CD4-positive, alpha-beta T cell (primary cell): ENCODE data around the gene ABTB1. TPM values are rescaled to one million over a fixed set of nuclear protein-coding genes. Genes with fewer than 3 reads are reported as not detected.

Experiments
- ATAC-seq: fragments of 200-7000 bp; cut with Tn5 transposase; one replicate; pipeline ENCODE4 v1.10.0; 2022; ENCODE audit warnings: mild to moderate bottlenecking; ENCODE audit not compliant: poor library complexity
- CTCF ChIA-PET: fragments of 350-600 bp; sonication (Branson Sonifier 250); formaldehyde crosslinking; loops from one replicate; lab custom pipeline; 2021; ENCODE audit warnings: antibody characterized with exemption, inconsistent platforms; lab: Charles Lee
- POLR2A ChIA-PET: fragments of 350-600 bp; sonication (Branson Sonifier 250); formaldehyde crosslinking; loops from one replicate; lab custom pipeline; 2021; ENCODE audit warnings: antibody characterized with exemption, inconsistent platforms; lab: Charles Lee
- DNase-seq, 14 experiments: peaks; one replicate each; pipeline ENCODE4 v3.0.0-alpha.2; 2013 to 2020; ENCODE audit warnings: mixed read lengths in 2 of 14
- H3K27ac ChIP-seq, 2 donors: one replicate each; pipeline versions ENCODE4 v1.5.1 to v1.7.0; 2013; ENCODE audit warnings: low read length in 2 of 2, low read depth in 1 of 2, mild to moderate bottlenecking in 1 of 2
- H3K27me3 ChIP-seq, 2 experiments: 1 replicate in 1 of 2; 2 replicates in 1 of 2; pipeline versions ENCODE4 v1.6.1 to v1.7.0; 2013; ENCODE audit warnings: low read length in 2 of 2, control low read depth in 1 of 2, mild to moderate bottlenecking in 1 of 2, moderate library complexity in 1 of 2; ENCODE audit not compliant: insufficient read depth in 2 of 2, control insufficient read depth in 1 of 2
- H3K36me3 ChIP-seq: one replicate; pipeline ENCODE4 v1.6.1; 2013; ENCODE audit warnings: low read length, control low read depth; ENCODE audit not compliant: insufficient read depth
- H3K4me1 ChIP-seq: one replicate; pipeline ENCODE4 v1.6.1; 2013; ENCODE audit warnings: low read length, control low read depth; ENCODE audit not compliant: insufficient read depth
- H3K4me3 ChIP-seq: one replicate; pipeline ENCODE4 v1.5.1; 2013; ENCODE audit warnings: mild to moderate bottlenecking, low read length, moderate library complexity
- H3K9me3 ChIP-seq, 2 experiments: 1 replicate in 1 of 2; 2 replicates in 1 of 2; pipeline versions ENCODE4 v1.6.1 to v1.7.0; 2013; ENCODE audit warnings: low read length in 2 of 2, mild to moderate bottlenecking in 2 of 2, control low read depth in 1 of 2, moderate library complexity in 1 of 2; ENCODE audit not compliant: control insufficient read depth in 1 of 2, insufficient read depth in 1 of 2
- H3K27ac Mint-ChIP-seq: one replicate; pipeline ENCODE4 v1.8.0; 2020; ENCODE audit warnings: mixed read lengths
- H3K27me3 Mint-ChIP-seq: one replicate; pipeline ENCODE4 v1.8.0; 2021; ENCODE audit warnings: mixed read lengths
- H3K36me3 Mint-ChIP-seq: one replicate; pipeline ENCODE4 v1.8.0; 2021; ENCODE audit warnings: low read depth, mixed read lengths
- H3K4me1 Mint-ChIP-seq: one replicate; pipeline ENCODE4 v1.8.0; 2021; ENCODE audit warnings: low read depth, mixed read lengths
- H3K4me3 Mint-ChIP-seq: one replicate; pipeline ENCODE4 v1.8.0; 2020; ENCODE audit warnings: mild to moderate bottlenecking, mixed read lengths
- H3K9me3 Mint-ChIP-seq: one replicate; pipeline ENCODE4 v1.8.0; 2020; ENCODE audit warnings: mixed read lengths
- intact Hi-C, 2 experiments: fragments of 100-400 bp; cut with DNase I in 1 of 2; cut with micrococcal nuclease in 1 of 2; formaldehyde crosslinking; loops; one replicate each; pipeline versions ENCODE4 v1.15.1 to v1.9.0; 2023 to 2025; cut with DNase I, micrococcal nuclease
- total RNA-seq, 174 experiments: library from RNA in 2 of 174; stranded (reverse) in 2 of 174; gene quantifications; one replicate each; pipeline ENCODE4 v1.2.3 and lab custom pipeline; 2021 to 2026
- TF ChIP-seq, protein P1 (sequence below): fragments of 200-600 bp; IDR thresholded peaks from one replicate; pipeline ENCODE4 v1.8.0; 2022; ENCODE audit warnings: antibody characterized with exemption, mild to moderate bottlenecking

Gene ABTB1
- total RNA-seq, 2 experiments from 2014 or later = 116 to 118 TPM

DNA sequence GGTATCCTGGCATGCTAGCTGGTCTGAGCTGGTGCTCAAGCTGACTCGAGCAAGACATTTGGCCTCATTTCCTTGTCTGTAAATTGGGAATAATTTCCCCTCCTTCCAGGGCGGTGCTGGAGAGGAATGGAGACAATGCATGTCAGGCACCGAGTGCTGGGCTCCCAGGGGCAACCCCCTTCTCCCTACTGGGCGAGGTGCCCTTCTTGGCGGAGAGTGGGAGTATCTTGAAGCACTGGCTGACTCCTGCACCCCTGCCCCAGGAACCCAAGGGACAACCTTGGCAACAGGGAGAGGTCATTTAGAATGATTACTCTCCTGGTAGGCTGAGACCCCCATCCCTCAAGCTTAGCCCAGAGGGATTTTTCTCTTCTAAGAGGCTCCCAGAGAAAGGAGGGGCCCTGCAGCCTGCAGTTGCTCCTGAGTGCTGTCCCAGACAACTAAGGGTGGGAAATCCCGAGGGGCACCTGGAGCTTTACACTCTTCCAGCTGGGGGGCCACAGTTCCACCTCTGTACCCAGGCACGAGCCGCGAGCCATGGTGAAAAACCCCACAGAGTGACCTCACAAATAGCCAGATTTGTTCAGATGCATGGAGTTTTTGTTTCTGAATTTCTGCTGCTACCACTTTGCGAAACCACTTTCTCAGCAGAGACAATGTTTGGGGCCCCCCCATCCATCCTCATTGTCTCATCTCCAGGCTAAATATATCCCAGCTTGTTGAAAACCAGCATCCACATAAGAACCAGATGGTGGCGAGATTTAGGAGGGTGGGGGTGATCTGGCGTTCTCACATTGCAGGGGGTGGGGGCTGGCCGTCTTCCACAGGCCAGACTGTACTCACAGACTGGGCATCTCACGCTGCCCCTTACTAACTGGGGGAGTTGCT lies 44.8 kb downstream of the ABTB1 start:
- H3K27me3 Mint-ChIP-seq = peaks cover 4% of the 10 kb centered on the region
- no peaks in the 10 kb centered on the region for H3K9me3 Mint-ChIP-seq
- H3K27ac Mint-ChIP-seq = no peak overlapping the region
- no peak overlapping the region for H3K4me3 Mint-ChIP-seq
- no peaks in the 10 kb centered on the region for H3K9me3 ChIP-seq
- DNase-seq (no peak), ATAC-seq (no peak)
- H3K36me3 ChIP-seq = no peaks in the 10 kb centered on the region
- TF ChIP-seq, protein P1, sequence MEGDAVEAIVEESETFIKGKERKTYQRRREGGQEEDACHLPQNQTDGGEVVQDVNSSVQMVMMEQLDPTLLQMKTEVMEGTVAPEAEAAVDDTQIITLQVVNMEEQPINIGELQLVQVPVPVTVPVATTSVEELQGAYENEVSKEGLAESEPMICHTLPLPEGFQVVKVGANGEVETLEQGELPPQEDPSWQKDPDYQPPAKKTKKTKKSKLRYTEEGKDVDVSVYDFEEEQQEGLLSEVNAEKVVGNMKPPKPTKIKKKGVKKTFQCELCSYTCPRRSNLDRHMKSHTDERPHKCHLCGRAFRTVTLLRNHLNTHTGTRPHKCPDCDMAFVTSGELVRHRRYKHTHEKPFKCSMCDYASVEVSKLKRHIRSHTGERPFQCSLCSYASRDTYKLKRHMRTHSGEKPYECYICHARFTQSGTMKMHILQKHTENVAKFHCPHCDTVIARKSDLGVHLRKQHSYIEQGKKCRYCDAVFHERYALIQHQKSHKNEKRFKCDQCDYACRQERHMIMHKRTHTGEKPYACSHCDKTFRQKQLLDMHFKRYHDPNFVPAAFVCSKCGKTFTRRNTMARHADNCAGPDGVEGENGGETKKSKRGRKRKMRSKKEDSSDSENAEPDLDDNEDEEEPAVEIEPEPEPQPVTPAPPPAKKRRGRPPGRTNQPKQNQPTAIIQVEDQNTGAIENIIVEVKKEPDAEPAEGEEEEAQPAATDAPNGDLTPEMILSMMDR = no peak
- no peaks in the 10 kb centered on the region for H3K36me3 Mint-ChIP-seq
- no peaks in the 10 kb centered on the region for H3K4me1 ChIP-seq
- H3K27me3 ChIP-seq = peaks cover 0 to 3% of the 10 kb centered on the region in 2 experiments
- no peak overlapping the region for H3K4me3 ChIP-seq
- H3K4me1 Mint-ChIP-seq = no peaks in the 10 kb centered on the region
- intact Hi-C loops = no loop called here
- no peak overlapping the region for H3K27ac ChIP-seq
- ChIA-PET CTCF (no interaction called here), POLR2A (no interaction called here)

- intact Hi-C loops = no loop called here
- no peaks in the 10 kb centered on the region for H3K9me3 Mint-ChIP-seq
- CTCF ChIA-PET = no interaction called here
- ATAC-seq (no peak), DNase-seq (no peak)
- Histone ChIP-seq H3K4me1 (no peaks in the 10 kb centered on the region), H3K36me3 (no peaks in the 10 kb centered on the region), H3K4me3 (no peak overlapping the region), H3K27ac (no peak overlapping the region), H3K9me3 (no peaks in the 10 kb centered on the region), H3K27me3 (peaks cover 0 to 6% of the 10 kb centered on the region in 2 experiments)
- H3K27me3 Mint-ChIP-seq = peaks cover 4% of the 10 kb centered on the region
- H3K4me1 Mint-ChIP-seq = no peaks in the 10 kb centered on the region
- no peak overlapping the region for H3K27ac Mint-ChIP-seq
- H3K36me3 Mint-ChIP-seq = no peaks in the 10 kb centered on the region
- TF ChIP-seq, protein P1 = no peak
- POLR2A ChIA-PET = no interaction called here
- H3K4me3 Mint-ChIP-seq = no peak overlapping the region
Measured at GRCh38 chr3:127718245-127718915, 45.6 kb downstream of the ABTB1 start.

GRCh38 chr3:127718916-127719290 lies 46.2 kb downstream of the ABTB1 start:
- TF ChIP-seq, protein P1 = no peak
- ATAC-seq (no peak), DNase-seq (no peak)
- no peaks in the 10 kb centered on the region for H3K36me3 Mint-ChIP-seq
- no peak overlapping the region for H3K4me3 Mint-ChIP-seq
- POLR2A ChIA-PET = no interaction called here
- CTCF ChIA-PET = no interaction called here
- no peaks in the 10 kb centered on the region for H3K4me1 Mint-ChIP-seq
- intact Hi-C loops = no loop called here
- H3K27me3 Mint-ChIP-seq = peaks cover 4% of the 10 kb centered on the region
- H3K36me3 ChIP-seq = no peaks in the 10 kb centered on the region
- no peaks in the 10 kb centered on the region for H3K9me3 ChIP-seq
- peaks cover 0 to 6% of the 10 kb centered on the region in 2 experiments for H3K27me3 ChIP-seq
- H3K27ac ChIP-seq = no peak overlapping the region
- no peaks in the 10 kb centered on the region for H3K4me1 ChIP-seq
- H3K27ac Mint-ChIP-seq = no peak overlapping the region
- H3K9me3 Mint-ChIP-seq = no peaks in the 10 kb centered on the region
- H3K4me3 ChIP-seq = no peak overlapping the region
